ENCODE measurements around the gene CTSK.

DNA sequence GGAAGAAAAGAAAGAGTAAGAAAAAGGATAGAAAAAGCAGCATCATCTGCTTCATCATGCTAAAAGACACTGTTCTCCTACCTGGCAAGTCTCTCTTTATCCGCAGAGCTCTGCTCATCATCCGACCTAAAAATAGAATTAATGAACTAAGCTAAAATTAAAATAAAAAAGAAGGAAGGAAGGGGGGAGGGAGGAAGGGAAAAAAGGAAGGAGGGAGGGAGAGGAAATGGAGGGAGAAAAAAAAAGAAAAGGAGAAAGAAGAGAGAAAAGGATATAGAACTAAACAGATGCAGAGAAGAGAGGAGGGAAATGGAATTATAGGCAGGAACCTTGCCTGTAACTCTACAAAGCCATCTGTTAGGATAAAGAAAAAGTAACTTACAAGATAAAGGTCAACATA lies 34.3 kb upstream of the CTSK start:
- TF ChIP-seq, protein P1, sequence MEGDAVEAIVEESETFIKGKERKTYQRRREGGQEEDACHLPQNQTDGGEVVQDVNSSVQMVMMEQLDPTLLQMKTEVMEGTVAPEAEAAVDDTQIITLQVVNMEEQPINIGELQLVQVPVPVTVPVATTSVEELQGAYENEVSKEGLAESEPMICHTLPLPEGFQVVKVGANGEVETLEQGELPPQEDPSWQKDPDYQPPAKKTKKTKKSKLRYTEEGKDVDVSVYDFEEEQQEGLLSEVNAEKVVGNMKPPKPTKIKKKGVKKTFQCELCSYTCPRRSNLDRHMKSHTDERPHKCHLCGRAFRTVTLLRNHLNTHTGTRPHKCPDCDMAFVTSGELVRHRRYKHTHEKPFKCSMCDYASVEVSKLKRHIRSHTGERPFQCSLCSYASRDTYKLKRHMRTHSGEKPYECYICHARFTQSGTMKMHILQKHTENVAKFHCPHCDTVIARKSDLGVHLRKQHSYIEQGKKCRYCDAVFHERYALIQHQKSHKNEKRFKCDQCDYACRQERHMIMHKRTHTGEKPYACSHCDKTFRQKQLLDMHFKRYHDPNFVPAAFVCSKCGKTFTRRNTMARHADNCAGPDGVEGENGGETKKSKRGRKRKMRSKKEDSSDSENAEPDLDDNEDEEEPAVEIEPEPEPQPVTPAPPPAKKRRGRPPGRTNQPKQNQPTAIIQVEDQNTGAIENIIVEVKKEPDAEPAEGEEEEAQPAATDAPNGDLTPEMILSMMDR (IDR thresholded peaks at IDR 0.05), result no peak
- TF ChIP-seq POLR2A (IDR thresholded peaks at IDR 0.05), result no peak

Measured in esophagus squamous epithelium (tissue), 4 donors.